ENCODE data around the gene FAM89A. TPM values are rescaled to one million over a fixed set of nuclear protein-coding genes. Genes with fewer than 3 reads are reported as not detected.
A peak's percentile ranks its signal among the peaks of the same experiment; 100 is the strongest.

FAM89A gene
- total RNA-seq, 1 donor, result 22.5 TPM

- no peak for DNase-seq (ENCODE audit: low read depth)
- H3K4me3 ChIP-seq (ENCODE audit: low read depth, low read length), result no peak overlapping the region
- no peak for TF ChIP-seq CTCF (IDR thresholded peaks at IDR 0.05; ENCODE audit: insufficient read depth, low read depth, low read length)
Measured at GRCh38 chr1:231069333-231069732, 29.3 kb upstream of the FAM89A start.

- DNase-seq (ENCODE audit: low read depth), result no peak
- H3K4me3 ChIP-seq (ENCODE audit: low read depth, low read length), result no peak overlapping the region
- no peak for TF ChIP-seq CTCF (IDR thresholded peaks at IDR 0.05; ENCODE audit: insufficient read depth, low read depth, low read length)
Measured at GRCh38 chr1:231068762-231069161, 28.7 kb upstream of the FAM89A start.

- DNase-seq (ENCODE audit: low read depth), result peak; percentile 87
- H3K4me3 ChIP-seq (ENCODE audit: low read depth, low read length), result no peak overlapping the region
- no peak for TF ChIP-seq CTCF (IDR thresholded peaks at IDR 0.05; ENCODE audit: insufficient read depth, low read depth, low read length)
Measured at GRCh38 chr1:231065510-231066241, 25.6 kb upstream of the FAM89A start.

- no peak for TF ChIP-seq CTCF (IDR thresholded peaks at IDR 0.05; ENCODE audit: insufficient read depth, low read depth, low read length)
- H3K4me3 ChIP-seq (ENCODE audit: low read depth, low read length), result no peak overlapping the region
- no peak for DNase-seq (ENCODE audit: low read depth)
Measured at GRCh38 chr1:231064418-231064817, 24.4 kb upstream of the FAM89A start.

GRCh38 chr1:231063331-231063730 lies 23.3 kb upstream of the FAM89A start:
- TF ChIP-seq CTCF (IDR thresholded peaks at IDR 0.05; ENCODE audit: insufficient read depth, low read depth, low read length), result no peak
- no peak for DNase-seq (ENCODE audit: low read depth)
- no peak overlapping the region for H3K4me3 ChIP-seq (ENCODE audit: low read depth, low read length)

GRCh38 chr1:231062500-231063270 lies 22.6 kb upstream of the FAM89A start:
- peak; percentile 79 for DNase-seq (ENCODE audit: low read depth)
- no peak for TF ChIP-seq CTCF (IDR thresholded peaks at IDR 0.05; ENCODE audit: insufficient read depth, low read depth, low read length)
- H3K4me3 ChIP-seq (ENCODE audit: low read depth, low read length), result no peak overlapping the region
